Mucosa of descending colon (tissue), 3 donors: ENCODE data around the gene ANTXR1. TPM values are rescaled to one million over a fixed set of nuclear protein-coding genes. Genes with fewer than 3 reads are reported as not detected.

ENCODE experiments used
- ATAC-seq: fragments of 200-7000 bp; cut with Tn5 transposase; one replicate; pipeline ENCODE4 v1.9.1; 2020; ENCODE audit warnings: mild to moderate bottlenecking, moderate library complexity
- DNase-seq, 3 donors: peaks; one replicate each; pipeline ENCODE4 v3.0.0-alpha.2; 2020
- H3K36me3 ChIP-seq: fragments of 200-600 bp; one replicate; pipeline ENCODE4 v1.8.0; 2021; ENCODE audit warnings: low read depth, mild to moderate bottlenecking
- H3K4me1 ChIP-seq: fragments of 200-600 bp; one replicate; pipeline ENCODE4 v1.8.0; 2021; ENCODE audit warnings: low read depth, mild to moderate bottlenecking
- H3K4me3 ChIP-seq: fragments of 200-600 bp; one replicate; pipeline ENCODE4 v1.8.0; 2021; ENCODE audit warnings: mild to moderate bottlenecking
- H3K9me3 ChIP-seq: fragments of 200-600 bp; one replicate; pipeline ENCODE4 v1.8.0; 2021; ENCODE audit warnings: mild to moderate bottlenecking
- intact Hi-C, 2 donors: fragments of 100-400 bp; cut with DNase I in 1 of 2; cut with micrococcal nuclease in 1 of 2; formaldehyde crosslinking; loops; one replicate each; pipeline versions ENCODE4 v1.11.0 to v1.11.1; 2022; cut with DNase I, micrococcal nuclease
- total RNA-seq, 3 donors: library from RNA; stranded (reverse); fragmentation: NEBNext Ultra II Directional in 2 of 3; extraction: Animal tissue kit (Norgen Biotek cat#: 25700) in 2 of 3; gene quantifications; one replicate each; pipeline versions ENCODE4 v1.2.1 to v1.2.4, GENCODE V29; 2021 to 2023
- TF ChIP-seq, protein P1 (sequence below): fragments of 200-600 bp; IDR thresholded peaks from one replicate; pipeline ENCODE4 v1.8.0; 2022; ENCODE audit warnings: antibody characterized with exemption, mild to moderate bottlenecking
- donor health status: DM: no; HTN: no; CAD: no; lungs with moderate emphysema.
- donor health status: DM: no; HTN: no; CAD: no.
- donor health status: DM: no; HTN: yes; CAD: no.

Gene ANTXR1
- total RNA-seq, 3 donors from 2014 or later = 10.7 to 77.7 (median 18.6) TPM

DNA sequence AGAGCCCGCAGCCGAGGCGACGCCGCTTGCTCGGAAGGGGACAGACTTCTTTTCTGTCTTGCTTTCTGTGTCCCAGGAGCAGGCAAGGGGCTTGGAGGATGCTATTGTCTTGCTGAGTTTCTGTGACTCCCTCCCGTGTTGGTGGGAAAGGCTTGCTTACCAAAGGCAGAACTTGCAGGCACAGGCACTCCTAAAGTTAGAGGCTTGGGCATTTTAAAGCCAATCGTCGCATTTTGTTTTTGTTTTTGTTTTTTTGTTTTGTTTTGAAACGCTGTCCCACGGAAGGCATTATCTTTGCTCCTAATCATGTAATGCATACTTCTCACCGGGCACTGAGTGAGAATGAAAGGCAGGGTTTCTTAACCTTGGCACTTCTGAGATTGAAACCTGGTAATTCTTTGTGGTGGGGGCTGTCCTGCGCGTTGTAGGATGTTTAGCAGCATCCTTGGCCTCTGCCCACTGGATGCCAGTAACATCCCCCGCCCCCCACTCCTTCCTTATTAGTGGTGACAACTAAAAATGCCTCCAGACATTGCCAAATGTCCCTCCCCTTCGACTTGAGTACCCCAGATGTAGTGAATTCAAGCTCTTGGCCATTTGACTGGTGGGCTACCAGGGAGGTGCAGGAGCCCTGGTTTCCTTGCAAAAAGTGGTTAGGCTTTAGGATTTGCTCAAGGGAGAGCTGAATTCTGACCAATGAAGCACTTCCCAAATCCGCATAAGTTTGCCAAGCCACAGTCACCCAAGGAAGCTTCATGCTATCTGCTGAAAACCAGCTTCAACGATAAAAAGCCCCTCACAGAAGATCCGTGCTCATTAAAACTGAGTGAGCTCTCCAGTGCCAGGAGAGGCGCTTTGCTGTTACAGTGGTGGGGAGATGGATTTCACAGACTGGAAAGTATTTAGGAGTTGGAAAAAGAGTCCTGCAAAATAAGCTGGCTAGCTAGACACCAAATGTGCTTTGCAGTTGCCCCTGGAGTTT, 1.2 kb downstream of the ANTXR1 start:
- TF ChIP-seq, protein P1, sequence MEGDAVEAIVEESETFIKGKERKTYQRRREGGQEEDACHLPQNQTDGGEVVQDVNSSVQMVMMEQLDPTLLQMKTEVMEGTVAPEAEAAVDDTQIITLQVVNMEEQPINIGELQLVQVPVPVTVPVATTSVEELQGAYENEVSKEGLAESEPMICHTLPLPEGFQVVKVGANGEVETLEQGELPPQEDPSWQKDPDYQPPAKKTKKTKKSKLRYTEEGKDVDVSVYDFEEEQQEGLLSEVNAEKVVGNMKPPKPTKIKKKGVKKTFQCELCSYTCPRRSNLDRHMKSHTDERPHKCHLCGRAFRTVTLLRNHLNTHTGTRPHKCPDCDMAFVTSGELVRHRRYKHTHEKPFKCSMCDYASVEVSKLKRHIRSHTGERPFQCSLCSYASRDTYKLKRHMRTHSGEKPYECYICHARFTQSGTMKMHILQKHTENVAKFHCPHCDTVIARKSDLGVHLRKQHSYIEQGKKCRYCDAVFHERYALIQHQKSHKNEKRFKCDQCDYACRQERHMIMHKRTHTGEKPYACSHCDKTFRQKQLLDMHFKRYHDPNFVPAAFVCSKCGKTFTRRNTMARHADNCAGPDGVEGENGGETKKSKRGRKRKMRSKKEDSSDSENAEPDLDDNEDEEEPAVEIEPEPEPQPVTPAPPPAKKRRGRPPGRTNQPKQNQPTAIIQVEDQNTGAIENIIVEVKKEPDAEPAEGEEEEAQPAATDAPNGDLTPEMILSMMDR = no peak
- no peak for DNase-seq
- no peak for ATAC-seq
- H3K36me3 ChIP-seq = no peaks in the 10 kb centered on the region
- no peaks in the 10 kb centered on the region for H3K9me3 ChIP-seq
- peaks cover 5% of the 10 kb centered on the region for H3K4me1 ChIP-seq
- no peak overlapping the region for H3K4me3 ChIP-seq
- intact Hi-C loops = loop anchor here in 1 of 2 donors (5.0 kb wide), 1 partner anchor 293 kb away; no protein-coding TSS in a partner anchor

DNA sequence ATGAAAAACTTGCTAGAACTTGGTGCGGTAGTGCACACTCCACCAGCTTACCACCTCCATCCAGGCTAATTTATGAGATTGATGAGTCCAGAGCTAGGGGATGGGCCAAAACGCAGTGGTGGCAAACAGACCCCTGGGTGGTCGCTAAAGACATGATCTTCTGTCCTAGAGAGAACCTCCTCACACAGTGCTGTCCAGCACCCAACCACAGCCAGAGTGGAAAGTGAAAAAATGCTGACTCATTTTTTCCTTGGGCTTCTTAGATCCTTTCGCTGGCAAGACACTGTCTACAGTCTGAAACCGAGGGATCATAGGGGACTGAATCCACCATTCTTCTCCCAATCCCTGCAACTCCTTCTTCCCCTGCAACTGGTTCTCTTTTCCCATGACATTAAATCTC, 4.1 kb downstream of the ANTXR1 start:
- TF ChIP-seq, protein P1 = no peak
- peaks cover 14% of the 10 kb centered on the region for H3K4me1 ChIP-seq
- no peak for ATAC-seq

DNA sequence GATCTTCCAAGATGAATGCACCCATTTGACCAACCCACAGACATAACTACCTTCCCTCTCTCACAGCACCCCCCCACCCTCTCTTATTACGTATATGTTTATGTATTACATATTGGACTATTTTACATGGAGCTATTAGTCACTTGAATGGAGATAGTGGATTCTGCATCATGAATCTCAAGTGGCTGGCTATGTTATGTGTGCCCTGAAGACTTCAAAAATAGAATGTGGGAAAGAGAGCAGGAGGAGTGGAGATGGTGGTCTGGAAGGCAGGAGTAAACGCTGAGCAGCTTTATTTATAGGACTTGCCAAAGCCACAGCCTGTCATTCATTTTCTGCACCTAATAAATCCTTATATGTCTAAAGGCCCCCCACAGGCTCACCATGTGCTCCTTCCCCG, 4.9 kb downstream of the ANTXR1 start:
- intact Hi-C loops = no loop called here
- TF ChIP-seq, protein P1 = no peak

More for the DNA sequence above, 4.1 kb downstream of the ANTXR1 start:
- intact Hi-C loops = no loop called here
- DNase-seq = no peak
- H3K4me3 ChIP-seq = no peak overlapping the region
- H3K9me3 ChIP-seq = no peaks in the 10 kb centered on the region
- no peaks in the 10 kb centered on the region for H3K36me3 ChIP-seq

DNA sequence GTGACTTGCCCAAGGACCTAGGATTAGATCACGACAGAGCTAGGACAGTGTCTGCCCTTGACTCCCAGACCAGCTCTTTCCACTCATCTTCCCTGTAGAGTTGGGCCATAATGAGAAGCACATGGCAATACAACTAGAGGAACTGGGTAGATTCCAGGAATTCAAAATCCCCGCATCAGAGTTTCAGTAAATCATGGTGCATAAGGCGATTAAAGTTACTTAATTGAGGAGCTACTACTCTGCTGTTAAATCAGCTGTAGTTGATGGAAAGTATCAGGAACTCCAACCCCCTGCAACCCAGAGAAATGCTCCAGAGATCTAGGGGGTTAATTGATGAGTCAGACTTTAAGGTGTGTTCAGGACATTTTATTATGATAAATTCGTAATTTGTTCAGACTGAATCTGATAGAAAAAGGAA, 5.7 kb downstream of the ANTXR1 start:
- H3K9me3 ChIP-seq = no peaks in the 10 kb centered on the region
- intact Hi-C loops = no loop called here
- no peak for ATAC-seq
- peaks cover 9% of the 10 kb centered on the region for H3K4me1 ChIP-seq
- DNase-seq = no peak
- TF ChIP-seq, protein P1 = no peak
- H3K4me3 ChIP-seq = no peak overlapping the region
- H3K36me3 ChIP-seq = no peaks in the 10 kb centered on the region

More for the DNA sequence above, 4.9 kb downstream of the ANTXR1 start:
- peaks cover 14% of the 10 kb centered on the region for H3K4me1 ChIP-seq
- no peaks in the 10 kb centered on the region for H3K36me3 ChIP-seq
- no peak for DNase-seq
- H3K4me3 ChIP-seq = no peak overlapping the region
- no peak for ATAC-seq
- H3K9me3 ChIP-seq = no peaks in the 10 kb centered on the region

DNA sequence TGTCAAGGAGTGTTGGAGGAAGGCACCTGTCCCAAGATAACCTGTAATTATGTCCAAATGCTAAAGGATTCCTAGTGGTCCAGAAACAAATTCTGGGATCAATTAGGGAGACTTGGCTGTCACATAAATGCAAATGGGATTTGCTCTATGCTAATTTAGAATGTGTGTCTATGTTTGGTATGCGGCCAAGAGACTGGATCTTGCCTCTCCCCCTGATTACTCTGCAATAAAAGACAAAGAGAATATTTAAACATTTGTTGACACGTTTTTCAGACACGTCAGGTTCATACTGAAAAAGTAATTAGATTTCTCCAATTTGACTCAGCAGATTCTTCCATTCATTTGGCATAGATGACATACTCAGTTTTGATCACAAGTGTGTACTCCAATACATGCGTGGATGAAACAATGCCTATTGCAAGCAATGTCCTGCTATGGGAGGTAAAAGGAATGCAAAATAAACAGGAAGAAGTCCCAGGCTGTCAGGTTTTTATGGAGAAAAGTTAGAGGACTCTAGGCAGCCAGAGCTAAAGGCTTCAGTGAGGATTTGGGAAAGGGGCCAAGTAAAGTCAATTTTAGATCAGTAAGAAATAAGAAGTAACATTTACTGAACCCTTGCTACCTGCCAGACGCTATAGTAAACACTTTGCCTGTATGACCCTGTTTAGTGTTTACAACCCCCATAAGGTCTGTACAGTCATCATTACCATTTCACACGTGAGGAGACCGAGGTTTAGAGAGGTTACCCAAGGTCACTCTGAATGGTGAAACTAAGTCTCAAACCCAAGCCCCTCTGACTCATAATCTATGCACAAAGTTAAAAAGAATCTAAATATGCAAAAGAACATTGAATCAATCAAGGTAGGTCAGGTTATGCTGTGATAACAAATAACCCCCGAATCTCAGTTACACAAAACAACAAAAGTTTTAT, 7.8 kb downstream of the ANTXR1 start:
- TF ChIP-seq, protein P1 = no peak
- ATAC-seq (no peak), DNase-seq (no peak)
- intact Hi-C loops = no loop called here
- Histone ChIP-seq H3K4me1 (peaks cover 9% of the 10 kb centered on the region), H3K9me3 (no peaks in the 10 kb centered on the region), H3K4me3 (no peak overlapping the region), H3K36me3 (no peaks in the 10 kb centered on the region)
